Gastrocnemius medialis (tissue), 4 donors: Measurements from ENCODE around the gene AKNA.

Experiments used
- CTCF ChIP-seq, 5 experiments: fragments of 450-650 bp in 3 of 5; fragments of 200-600 bp in 2 of 5; sonication (generic) in 2 of 5; IDR thresholded peaks in 4 of 5; conservative IDR thresholded peaks in 1 of 5; 1 replicate in 4 of 5; 2 replicates in 1 of 5; pipeline ENCODE4 v1.5.1; 2016 to 2019; ENCODE audit warnings: antibody characterized with exemption in 5 of 5, mild to moderate bottlenecking in 3 of 5, moderate library complexity in 3 of 5
- POLR2A ChIP-seq, 2 donors: fragments of 450-650 bp; IDR thresholded peaks; one replicate each; pipeline ENCODE4 v1.6.1; 2017; ENCODE audit warnings: antibody characterized with exemption in 2 of 2, mild to moderate bottlenecking in 2 of 2, moderate library complexity in 2 of 2

- TF ChIP-seq POLR2A (IDR thresholded peaks at IDR 0.05) = no peak
- TF ChIP-seq CTCF (IDR thresholded peaks at IDR 0.05 in 4 of 5, conservative IDR thresholded peaks at IDR 0.05 in 1 of 5) = peak; percentile 84 to 96 (median 93)
Observed at GRCh38 chr9:114291064-114291474, 96.7 kb downstream of the AKNA start.
